Activated CD4-positive, alpha-beta T cell treated with anti-CD3 and anti-CD28 coated beads, Interleukin-10, Interleukin-2, amounts not matched to agents 100 ng/mL and 50 ng/mL, durations not matched to agents 16 hours and 8 hours (primary cell): ENCODE results near the gene TMEM129.
A peak's percentile ranks its signal among the peaks of the same experiment; 100 is the strongest.

Experiments
- DNase-seq: peaks from one replicate; pipeline ENCODE4 v3.0.0-alpha.2; 2020

TMEM129 gene

GRCh38 chr4:1758306-1759121 lies 37.4 kb upstream of the TMEM129 start:
- DNase-seq = no peak

GRCh38 chr4:1757836-1758235 lies 36.7 kb upstream of the TMEM129 start:
- DNase-seq = no peak

GRCh38 chr4:1756893-1757779 lies 36.0 kb upstream of the TMEM129 start:
- no peak for DNase-seq

DNA sequence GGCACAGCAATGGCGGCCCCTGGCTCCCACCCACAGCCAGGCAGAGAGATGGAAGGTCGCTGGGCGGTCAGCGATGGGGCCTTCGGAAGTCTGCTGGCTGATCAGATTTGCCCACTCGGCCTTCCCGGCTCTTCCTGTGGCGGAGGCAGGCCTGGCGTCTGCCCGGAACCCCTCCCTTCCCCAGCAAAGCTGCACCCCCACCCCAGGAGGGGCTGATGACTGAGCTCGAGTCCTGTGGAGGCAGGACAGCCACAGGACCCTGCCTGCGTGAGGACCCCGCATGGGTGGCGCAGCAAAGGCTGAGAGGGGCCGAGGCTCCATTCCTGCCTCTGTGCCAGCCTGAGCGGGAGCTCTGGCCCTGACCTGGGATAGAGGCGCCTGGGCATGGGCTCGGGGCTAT lies 35.0 kb upstream of the TMEM129 start:
- no peak for DNase-seq

GRCh38 chr4:1755297-1755696 lies 34.2 kb upstream of the TMEM129 start:
- DNase-seq = no peak

- no peak for DNase-seq
These were observed 33.2 kb upstream of the TMEM129 start for GRCh38 chr4:1754336-1754735.

- no peak for DNase-seq
These were observed 32.7 kb upstream of the TMEM129 start for GRCh38 chr4:1753697-1754311.

DNA sequence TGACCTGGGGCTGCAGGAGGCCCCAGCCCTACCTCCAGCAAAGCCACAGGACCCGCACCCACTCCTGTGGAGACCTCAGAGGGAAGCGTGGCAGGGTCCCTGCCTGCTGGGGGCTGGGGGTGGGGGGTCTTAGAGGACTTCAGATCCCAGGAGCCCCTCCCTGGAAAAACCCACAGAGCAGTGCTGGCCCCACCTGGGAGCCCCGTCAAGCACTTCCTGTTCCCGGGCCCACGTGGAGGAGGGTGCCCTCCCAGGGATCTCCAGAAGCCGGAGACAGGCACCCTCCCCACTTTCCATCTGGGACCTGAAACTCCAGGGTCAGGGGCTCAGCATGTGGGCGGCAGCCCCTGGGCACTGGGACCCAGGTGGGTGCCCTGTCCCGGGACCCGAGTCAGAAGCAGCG lies 32.2 kb upstream of the TMEM129 start:
- DNase-seq = no peak

GRCh38 chr4:1752284-1753041 lies 31.3 kb upstream of the TMEM129 start:
- peak; percentile 56 for DNase-seq

- DNase-seq = no peak
These were observed 30.8 kb upstream of the TMEM129 start for GRCh38 chr4:1751919-1752283.

- no peak for DNase-seq
These were observed 30.2 kb upstream of the TMEM129 start for GRCh38 chr4:1751155-1751918.

DNA sequence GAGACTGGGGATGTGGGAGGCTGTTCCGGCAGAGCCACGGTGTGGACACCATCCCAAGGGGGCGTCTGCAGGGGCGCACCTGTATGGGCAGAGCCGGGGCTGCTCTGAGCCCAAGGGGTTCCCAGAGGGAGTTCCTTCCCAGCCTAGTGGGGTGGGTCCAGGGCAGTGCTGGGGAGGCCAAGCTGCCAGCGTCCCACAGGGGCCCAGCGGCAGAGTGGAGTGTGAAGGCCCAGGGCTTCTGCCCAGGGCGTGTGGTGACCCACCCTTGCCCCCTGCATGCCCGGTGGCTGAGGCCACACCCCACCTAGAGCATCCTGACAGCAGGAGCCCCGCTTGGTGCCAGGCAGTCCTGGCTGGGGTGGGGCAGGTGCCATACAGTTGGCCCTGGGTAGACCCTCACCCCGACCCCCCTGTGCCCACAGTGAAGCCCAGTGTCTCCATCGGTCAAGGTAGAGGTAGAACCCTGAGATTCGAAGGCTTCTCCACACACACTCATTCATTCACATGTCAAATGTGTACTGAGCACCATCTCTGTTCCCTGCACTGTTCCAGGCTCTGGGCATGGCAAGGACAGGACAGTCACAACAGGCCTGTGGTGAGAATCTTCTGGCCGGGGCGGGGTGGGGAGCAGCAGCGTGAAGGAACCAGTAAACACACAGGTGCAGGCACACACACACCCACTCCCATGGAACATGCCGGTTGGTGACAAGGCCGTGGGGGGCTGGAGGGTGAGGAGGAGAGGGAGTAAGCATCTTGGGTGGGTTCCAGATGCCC lies 29.4 kb upstream of the TMEM129 start:
- no peak for DNase-seq

GRCh38 chr4:1749826-1750225 lies 28.7 kb upstream of the TMEM129 start:
- no peak for DNase-seq

- DNase-seq = no peak
These were observed 28.2 kb upstream of the TMEM129 start for GRCh38 chr4:1749370-1749769.

DNA sequence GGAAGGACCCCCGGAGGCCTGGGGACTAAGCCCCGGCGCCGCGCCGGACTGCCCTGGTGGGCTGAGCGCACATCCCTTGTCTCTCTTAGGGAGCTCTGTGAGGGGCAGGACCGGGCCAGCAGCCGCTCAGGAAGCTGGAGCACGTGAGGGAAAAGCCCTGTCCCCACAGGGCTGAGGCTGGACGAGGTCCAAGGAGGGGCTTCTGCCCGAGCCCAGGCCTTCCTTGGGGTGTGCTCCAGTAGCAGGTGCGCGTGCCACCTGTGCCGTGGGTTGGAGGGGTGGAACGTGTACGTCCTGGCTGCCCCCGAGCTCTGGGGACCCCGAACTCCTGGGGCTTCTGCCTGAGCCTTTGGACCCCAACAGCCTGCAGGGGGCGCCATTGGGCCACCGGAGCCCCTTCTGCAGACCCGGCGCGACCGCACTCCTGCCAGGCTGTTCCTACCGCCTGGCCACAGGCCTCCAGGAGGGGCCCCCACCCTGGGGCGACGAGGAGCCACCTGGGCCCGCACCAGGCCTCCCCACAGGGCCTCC lies 27.4 kb upstream of the TMEM129 start:
- DNase-seq = peak; percentile 90

DNA sequence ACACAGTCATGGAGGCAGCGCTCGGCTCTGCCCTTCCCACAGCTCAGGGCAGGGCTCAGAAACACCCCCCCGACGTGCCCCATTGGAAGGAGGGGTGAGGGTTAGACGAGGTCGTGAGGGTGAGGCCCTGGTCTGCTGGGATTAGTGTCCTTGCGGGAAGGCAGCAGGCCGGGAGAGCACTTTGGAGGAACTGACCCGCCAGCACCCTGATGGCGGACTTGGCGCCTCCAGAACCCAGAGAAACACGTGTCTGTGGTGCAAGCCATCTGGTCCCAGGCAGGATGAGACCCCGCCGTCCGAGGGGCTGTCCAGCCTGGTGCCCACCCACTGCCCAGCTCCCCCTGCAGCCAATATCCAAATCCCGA lies 26.5 kb upstream of the TMEM129 start:
- no peak for DNase-seq

DNA sequence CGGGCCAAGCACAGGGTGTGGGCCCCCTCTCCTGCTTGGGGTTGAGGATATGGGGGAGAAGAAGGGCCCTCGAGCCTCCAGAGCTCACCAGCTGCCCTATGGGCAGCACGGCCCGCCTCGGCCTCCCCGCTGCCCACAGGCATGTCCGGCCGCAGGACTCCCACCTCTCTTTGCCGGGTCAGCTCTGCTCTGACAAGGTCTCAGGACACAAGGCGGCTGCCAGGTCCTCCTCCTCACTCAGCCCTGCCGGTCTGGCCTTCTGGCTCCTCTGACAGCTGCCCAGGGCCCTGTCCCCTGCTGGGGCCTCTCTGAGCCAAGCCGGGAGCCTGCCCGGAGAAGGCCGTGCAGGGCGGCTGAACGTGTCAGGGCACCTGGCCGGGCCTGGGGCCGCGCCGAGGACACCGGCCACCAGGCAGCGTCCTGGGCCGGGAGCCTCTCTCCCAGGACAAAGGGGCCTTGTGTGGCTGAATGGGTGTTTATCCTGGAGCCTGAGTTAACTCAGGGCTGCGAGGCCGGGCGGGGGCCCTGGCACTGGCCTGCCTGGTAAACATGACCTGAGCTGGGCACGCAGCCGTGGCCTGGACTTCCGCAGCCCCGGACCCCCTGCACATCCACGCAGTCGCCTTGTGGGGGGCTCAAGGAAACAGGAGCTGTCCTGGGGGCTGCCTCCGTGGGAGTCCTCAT lies 25.9 kb upstream of the TMEM129 start:
- DNase-seq = no peak

DNA sequence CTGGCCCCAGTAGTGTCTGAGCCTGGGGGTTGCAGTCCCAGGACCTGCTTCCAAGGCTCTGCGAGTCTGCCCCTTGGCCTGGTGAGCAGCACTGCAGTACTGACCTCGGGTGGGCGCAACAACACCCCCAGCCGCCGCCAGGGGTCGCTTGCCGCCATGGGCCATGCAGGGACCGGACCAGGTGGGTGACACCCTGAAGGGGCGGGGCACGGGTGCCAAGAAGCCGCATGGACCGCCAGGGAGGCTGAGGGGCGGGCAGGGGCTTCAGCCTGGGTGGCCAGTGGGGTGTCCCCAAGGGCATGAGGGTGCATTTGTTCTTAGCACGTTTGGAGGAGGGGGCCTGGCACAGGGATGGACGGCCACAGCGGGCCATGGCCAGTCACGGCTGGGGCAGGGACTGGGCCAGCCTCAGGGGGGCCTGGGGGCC lies 25.2 kb upstream of the TMEM129 start:
- DNase-seq = peak; percentile 87

- DNase-seq = no peak
These were observed 24.6 kb upstream of the TMEM129 start for GRCh38 chr4:1745697-1746096.

- no peak for DNase-seq
These were observed 24.0 kb upstream of the TMEM129 start for GRCh38 chr4:1745165-1745564.
